Stimulated activated CD4-positive, alpha-beta T cell treated with anti-CD3 and anti-CD28 coated beads, Interleukin-1b, Interleukin-23, amount 100 ng/mL, for 24 hours (primary cell): ENCODE results near the gene PMP22.
A peak's percentile ranks its signal among the peaks of the same experiment; 100 is the strongest.

Source experiments
- DNase-seq, 4 experiments: peaks; one replicate each; pipeline ENCODE4 v3.0.0-alpha.2; 2020; ENCODE audit warnings: low read depth in 4 of 4, low spot score in 1 of 4

PMP22 gene

DNA sequence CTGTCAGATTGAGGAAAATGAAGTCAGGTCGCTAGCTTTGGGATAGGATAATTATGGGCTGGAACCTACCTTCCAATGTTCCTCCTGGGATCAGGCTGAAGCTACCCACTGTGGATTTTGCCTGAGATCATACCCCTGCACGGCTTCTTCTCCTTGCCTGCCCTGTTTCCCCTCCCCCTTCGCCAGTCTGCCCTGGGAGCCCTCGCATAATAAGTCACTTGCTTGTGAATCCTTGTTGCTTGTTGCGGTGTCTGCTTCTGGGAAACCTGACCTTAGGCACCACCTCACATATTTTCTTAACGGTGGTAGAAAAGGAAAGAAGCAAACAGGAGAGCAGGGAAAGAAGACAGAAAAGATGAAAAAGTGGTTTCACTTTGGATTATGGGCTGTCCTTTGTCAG, 13.3 kb upstream of the PMP22 start:
- no peak for DNase-seq

DNA sequence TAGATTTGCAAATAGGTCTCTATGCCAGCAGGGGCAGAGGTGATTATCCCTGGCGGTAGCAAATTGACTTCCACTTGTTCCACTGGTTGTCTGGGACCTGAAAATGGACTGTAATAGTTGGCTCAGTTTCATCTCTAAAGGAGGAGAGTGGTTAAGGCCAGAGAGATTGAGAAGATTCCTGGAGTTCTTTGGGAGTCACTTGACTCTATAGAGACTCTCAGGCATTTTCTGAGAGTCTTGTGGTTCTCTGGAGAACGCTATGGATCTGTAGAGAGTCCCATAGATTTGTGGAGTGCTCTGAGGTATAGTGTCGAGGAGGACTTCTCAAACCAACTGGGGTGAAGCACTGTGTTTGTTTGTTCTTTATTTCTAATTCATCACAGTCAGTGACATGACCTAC, 8.9 kb upstream of the PMP22 start:
- DNase-seq = no peak

DNA sequence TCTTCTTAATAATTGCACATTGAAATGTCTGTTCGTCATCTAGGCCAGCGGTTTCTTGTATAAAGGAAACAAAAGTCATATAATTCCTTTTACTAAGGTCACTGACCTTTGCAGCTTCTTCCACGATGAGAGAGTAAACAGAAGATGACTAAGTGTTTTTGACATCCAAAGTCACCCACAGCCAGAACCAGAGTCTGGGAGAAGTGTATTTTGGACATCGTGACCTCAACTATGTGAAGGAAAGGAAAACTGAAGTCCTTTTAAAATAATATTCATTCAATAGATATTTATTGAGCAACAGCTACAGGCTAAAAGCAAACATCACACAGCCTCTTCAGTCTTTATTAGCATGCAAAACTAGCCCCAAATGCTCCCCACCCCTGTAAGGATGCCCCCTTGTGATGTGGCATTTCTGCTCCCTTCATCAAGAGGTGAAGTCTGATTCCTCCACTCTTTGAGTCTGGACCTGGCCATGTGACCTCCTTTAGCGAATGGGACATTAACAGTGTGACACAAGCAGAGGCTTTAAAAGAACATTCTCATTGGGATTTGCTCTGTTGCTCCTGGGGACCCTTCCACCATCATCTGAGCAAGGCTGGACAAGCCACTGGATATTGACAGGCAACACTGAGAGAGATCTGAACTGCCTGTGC, 8.1 kb upstream of the PMP22 start:
- no peak for DNase-seq

DNA sequence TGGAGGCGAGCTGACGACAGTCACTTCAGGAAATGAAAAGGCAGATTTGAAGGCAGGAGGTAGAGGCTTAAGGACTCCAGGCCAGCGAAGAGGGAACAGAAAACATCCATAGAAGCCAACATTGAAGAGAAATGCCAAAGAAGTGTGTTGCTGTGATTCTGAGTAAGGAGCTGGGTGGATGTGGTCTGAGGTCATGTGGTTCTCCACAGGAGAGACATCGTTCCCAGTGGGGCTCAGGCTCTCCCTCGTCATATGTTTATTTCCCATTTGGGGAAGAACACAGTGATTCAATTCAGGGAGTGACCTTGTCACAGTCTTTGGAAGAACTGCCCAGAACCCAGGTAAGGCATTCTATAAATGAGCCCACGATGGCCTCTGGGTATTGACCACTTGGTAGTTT, 6.6 kb upstream of the PMP22 start:
- DNase-seq = no peak

DNA sequence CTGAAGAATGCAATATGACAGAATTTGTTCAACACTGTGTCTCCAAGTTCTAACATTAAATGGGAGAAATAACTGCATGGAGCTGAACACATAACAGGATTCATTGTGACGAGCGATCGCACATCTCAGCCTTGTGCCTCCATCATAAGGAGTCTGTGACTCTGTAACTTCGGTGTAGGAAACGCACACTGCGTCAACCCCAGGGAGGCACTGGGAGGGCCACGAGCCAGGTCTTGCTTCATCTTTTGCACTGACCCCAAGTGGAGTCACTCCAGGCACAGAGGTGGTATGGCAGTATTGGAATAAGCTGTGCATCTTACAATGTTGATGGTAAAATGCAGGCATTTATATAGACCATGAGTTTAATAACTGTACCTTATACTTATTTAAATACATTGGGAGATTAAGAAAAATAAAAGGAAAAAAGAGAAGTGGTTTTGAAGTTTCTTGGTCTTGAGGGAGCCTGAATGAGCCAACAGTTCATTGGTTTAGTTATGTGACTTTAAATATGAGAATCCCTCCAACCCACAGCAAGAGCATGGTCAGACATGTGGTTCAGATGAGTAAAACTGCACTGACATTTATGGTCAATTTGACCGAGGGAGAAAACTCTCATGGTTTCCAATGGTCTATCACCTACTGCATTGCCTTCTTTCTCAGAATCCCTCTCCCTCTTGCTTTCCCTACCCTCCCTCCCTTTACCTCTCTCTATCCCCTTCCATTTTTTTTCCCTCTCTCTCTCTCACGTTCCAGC, 5.7 kb upstream of the PMP22 start:
- DNase-seq = no peak

DNA sequence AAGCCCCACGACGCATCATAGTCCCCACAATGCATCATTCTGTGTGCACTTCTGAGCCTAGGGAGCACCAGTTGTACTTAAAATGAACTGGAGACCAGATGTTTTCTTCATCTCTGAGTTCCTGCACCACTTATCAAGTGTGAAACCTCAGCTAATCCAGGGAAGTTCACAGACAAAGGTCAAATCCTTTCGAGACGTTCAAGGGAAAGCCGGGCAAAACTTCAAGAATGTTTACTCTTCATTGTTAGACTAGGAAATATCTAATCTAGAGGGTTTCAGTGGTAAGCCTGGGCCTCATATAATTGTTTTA, 4.6 kb upstream of the PMP22 start:
- no peak for DNase-seq

DNA sequence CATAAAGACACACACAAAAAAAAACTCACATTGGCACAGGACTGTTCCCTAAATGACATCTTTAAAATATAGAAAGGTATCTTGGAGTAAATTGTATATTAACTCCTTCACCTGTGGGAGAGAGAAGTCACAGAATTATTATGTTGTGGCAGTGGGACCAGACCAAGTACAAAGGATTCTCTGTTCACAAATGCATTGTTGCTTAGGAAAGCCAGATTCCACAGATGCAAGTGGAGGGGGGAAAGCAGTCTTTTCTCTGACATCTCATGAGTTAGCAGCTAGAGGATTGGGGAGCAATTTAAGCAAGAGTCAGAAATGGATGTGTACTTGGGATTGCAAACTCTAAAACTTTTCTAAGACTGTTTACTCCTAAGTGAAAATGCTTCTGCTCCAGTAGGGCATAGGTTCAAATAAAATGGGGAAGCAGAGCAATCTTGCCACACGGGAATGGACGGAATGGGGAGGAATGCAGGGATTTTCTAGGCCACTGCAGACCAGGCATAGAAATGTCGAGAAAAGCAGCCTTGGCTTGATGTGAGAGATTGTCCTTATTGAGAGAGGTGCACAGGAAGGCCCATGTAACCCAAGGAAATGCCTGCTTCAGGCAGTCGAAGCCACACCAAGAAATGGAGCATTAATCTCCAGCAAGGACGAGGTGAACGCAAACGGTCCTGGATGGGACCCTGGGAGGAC, 4.1 kb upstream of the PMP22 start:
- DNase-seq = no peak

DNA sequence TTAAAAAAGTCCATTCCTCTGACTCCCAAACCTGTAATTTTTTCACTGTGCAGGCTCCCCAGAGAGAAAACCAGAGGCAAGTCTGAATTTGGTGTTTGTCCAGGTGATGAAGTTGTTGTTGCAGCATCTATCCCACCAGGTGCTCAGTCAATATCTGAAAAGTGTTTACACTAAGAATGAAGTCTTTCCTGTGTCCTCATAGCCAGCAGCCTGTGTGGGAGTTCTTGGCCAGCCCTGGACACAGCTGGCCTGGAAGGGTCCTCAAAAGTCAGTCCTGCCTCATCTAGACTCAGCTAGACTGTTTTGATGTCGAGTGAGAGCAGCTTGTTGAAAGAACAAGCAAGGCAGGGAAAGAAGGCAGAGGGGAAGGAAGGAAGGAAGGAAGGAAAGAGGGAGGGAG, 3.3 kb upstream of the PMP22 start:
- no peak for DNase-seq

DNA sequence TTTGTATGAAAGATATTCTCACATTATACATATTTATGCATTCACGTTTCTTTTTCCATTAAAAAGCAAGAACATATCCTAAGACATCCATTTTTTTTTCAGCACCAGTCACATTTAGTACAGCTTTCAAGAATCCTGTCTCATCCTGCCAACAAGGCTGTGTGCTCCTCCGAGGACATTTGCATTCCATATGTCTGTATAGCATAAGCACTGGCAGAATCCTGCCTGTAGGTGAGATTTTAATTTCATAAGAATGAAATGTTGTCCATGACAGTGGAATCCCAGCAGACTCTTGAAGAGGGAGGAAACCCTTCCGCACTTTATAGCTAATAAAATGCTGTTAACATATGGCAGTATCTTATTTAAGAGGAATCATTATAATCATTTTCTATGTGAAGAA, 2.9 kb upstream of the PMP22 start:
- DNase-seq = no peak

DNA sequence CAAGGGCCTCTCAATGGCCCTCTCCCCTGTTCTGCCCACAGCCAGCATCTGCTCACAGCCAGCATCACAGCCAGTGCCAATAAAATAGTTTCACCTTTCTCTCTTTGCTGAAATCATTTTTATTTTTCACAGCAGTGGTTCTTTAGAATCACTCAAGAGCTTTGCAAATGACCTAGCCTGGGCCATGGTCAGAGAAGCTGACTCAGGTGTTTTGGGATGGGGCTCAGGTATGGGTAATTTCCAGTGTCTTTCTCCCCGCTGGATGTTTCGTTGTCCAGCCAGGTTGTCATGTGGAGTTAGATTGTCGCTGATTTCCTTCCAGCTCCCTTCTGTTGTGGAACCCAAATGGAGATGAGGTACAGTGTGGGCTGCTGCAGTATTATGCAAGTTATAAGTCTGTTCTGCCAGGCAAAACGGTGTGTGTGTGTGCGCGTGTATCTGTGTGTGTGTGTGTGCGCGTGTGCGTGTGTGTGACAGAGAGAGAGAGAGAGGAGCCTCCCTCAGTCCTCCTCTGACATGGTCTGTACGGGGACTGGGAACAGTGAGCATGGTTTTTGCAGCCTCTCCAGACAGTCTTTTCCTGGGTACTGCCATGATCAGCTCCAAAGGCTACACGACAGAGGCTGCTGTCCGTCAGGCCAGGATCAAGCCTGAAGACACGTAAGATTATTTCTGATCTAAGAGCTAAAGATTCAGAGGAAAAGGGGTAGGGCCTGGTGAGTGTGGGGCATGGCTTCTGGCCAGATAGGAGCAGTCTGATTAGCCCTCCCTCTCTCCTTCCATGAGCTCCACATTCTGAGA, 1.4 kb upstream of the PMP22 start:
- no peak for DNase-seq

DNA sequence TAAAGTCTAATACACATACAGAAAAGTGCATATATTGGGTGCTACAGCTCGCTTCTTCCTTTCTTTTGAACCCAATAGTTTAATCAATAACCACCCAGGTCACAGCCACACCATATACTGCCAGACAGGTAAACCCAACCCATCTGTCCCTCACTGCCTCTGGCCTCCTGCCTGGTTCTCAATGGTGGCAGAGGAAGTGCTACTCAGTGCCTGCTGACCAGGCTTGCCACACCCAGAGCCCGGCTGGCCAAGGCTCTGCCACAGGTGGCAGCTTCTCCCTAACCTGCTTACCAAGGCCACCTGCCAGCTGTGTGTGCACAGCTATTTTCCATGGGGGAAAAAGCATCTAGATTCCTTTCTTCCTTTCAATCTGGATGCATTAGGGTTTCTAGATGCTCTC, 584 bp downstream of the PMP22 start:
- no peak for DNase-seq

DNA sequence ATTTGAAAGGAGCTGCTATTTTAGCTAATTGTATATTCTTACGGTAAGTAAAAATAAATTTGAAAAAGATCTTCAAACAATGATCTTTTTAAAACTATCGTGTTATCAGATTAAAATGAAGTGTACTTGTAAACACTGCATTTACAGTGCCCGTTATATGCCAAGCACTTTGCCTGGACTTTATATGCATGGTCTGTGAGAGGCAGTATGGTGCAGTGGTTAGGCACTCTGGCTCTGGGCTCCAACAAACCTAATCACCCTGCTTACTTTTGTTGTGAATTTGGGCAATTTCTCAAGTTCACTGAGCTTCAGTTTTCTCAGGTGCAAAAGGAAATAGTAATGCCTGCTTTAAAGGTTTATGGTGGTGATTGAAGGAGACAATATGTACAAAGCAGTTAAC, 1.4 kb downstream of the PMP22 start:
- DNase-seq = no peak

DNA sequence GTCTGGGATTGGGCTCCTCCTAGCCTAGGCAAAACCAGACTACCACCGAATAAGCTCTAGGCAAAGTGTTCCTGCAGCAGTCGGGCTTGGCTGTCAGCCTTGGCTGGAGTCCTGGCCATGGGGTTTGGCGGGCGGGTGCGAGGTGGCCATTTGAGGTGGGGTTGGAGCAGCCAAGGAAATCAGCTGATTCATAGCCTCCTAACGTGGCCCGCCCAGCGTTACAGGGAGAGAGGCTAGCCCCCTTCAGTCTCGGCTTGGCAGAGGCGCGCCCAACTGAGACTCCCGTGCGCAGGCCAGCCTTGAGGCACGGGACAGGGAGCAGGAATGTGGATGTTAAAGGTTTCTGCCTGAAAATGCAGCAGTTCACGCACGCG, 1.9 kb downstream of the PMP22 start:
- no peak for DNase-seq

DNA sequence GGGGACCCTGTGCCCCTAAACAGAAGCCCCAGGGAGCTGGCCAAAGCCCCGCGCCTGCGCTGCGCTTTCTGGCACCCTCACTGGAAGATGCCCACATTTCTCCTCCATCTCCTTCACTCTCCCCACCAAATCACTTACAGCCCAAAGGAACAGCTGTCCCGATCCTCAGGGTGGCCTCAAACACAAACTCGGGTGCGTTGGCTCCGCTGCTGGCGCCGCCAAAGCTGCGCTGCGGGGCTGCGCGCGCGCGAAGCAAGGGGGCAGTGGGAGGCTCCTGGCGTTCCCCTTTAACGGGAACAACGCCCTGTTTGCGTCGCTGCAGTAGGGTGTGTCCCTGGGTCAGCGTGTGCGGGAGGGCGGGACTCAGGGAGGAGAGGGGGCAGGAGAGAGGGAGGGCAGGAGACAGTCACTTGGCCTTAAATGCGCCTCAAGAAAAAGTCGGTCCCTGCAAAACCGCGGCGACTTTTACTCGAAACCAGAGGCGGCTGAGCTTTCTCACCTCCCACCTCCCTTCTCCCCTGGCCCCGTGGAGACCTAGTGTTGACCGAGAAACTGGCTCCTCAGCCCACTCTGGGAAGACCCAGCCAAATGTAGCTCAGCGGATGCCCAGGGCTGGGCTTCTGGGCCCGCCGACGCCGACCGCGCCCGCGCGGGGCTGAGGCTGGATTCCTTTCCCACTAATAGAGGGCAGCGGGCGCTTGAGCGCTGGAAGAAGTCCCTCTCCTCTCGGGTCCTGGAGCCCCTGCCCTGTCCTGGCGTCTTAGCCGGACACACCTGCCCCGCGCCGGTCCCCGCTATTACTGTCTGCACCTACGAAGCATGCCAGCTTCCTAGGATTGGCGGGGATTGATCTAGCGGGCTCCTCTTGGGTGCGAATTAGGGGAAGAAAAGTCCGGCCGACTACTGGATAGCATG, 2.6 kb downstream of the PMP22 start:
- DNase-seq = no peak

DNA sequence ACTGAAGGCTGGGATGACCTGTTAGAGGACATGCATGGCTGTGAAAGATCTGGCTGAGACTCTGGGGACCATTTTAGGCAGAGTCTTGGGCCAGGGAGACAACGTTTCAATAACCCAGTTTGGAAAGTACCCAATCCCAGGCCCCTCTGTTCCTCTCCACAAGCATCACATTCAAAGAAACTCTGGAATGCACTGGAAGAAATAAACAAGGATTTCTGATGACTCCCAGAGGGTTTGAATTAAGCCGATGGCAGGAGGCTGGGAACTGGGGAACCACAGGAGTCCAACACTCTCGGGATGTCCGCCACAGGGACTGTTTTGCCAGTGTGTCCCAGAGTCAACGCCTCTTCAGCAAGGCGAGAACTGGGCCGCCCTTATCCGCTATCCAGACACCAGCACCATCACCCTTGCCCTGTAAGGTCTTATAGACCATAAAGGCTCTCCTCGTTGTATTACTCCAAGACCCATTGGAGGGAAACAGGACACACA, 3.3 kb downstream of the PMP22 start:
- DNase-seq = no peak

DNA sequence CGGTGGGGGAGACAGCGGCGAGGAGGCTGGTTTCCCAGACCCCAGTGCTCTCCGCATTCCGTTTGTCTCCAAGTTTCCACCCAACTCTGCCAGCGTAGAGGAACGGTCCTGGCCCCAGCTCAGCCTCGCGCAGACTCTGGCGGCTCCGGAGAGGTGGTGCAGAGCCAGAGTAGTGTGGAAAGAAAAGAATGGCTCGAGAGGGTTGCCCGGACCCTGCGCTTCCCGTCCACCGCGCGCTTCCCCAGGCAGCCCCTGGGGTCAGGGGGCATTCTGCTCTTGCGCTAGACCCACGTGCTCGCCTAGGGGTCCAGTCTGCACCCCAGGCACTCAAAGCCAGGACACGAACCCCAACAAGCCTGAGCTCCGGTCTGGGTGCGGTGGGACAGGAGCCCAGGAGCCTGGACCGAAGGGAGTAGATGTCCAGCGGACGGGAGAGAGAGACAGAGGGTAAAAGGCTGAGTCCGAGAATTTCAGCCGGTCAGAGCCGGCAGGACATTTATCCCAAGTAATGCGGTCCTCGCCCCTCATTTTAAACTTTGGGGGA, 3.8 kb downstream of the PMP22 start:
- DNase-seq = no peak

DNA sequence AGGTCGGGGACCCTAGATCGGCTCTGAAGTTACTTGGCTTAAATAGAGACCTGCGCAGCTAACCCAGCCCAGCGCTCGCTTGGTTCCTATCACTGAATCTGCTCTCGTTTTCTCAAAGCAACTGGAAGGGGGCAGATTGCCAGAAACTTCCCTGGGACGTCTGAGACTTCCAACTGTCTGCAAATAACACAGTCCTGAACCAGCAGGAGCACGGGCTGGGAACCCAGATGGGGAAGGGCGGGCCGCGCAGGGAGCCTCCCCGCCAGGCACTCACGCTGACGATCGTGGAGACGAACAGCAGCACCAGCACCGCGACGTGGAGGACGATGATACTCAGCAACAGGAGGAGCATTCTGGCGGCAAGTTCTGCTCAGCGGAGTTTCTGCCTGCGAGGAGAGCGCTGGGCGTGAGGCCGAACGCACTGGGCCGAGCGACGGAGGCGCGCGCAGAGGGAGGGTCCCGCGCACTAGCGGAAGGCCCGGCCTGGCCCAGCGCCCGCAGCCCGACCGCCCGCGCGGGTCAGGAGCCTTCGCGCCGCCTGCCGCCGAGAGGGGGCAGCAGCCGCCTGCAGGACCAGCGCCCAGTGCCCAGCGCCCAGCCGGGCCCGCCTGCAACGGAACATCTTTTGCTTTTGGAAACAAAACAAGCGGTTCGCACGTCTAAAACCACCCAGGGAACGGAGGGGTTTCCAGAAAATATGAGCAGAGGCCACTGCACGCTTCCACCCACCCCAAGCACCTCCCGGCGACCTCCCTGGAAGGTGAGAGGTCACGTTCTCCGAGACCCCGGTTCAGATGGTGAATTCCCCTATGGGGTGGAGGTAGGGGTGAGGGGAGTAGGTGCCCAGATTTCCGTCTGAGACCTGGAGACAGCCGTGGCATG, 4.5 kb downstream of the PMP22 start:
- DNase-seq = peak; percentile 7 to 45 (median 24)

DNA sequence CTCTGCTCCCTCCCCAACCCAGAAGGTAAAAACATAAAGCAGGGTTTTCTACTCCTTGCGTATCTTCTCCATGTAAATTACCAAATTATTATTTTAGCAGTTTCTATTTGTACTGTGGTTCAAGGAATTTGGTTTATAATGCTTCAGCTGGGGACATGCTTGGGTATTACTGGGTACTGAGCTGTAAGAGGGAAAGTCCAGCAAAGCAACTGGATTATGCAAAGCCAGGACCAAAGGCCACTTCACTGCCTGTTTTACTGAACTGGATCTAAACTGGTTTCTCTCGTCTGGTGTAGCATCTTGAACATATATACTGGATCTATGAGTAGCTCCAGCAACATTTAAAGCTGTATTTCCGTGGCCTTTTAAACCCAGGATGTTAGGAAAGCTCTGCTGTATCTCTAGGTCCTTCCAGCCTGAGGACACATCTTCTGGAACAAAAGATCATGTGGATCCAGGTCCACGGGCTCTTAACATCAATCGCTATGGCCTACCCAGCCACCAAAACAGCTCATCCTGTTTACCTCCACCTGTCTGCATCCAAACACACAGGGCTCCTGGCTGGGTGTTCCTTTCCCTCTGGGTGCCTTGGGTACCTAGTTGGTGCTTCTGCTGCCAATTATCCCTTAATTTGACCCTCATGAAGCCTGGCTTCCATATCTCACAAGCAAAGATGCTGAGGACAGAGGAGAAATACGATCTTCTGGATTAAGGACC, 7.2 kb downstream of the PMP22 start:
- DNase-seq = no peak
